BE2C (cell line): ENCODE data around the gene MEIG1.

Experiments
- DNase-seq: peaks from one replicate; pipeline ENCODE4 v3.0.0-alpha.2; 2020
- H3K27me3 ChIP-seq: fragments of 250-450 bp; sonication (Bioruptor Pico); 2 replicates; pipeline ENCODE4 v1.5.1; 2020; ENCODE audit warnings: mild to moderate bottlenecking
- H3K36me3 ChIP-seq: fragments of 250-450 bp; sonication (Bioruptor Pico); 2 replicates; pipeline ENCODE4 v1.5.1; 2020; ENCODE audit warnings: mild to moderate bottlenecking
- H3K4me1 ChIP-seq: fragments of 250-450 bp; sonication (Bioruptor Pico); 2 replicates; pipeline ENCODE4 v1.5.1; 2020
- H3K4me3 ChIP-seq: 2 replicates; pipeline ENCODE4 v1.5.1; 2011; ENCODE audit warnings: low read depth, low read length
- H3K9me3 ChIP-seq: fragments of 250-450 bp; sonication (Bioruptor Pico); 2 replicates; pipeline ENCODE4 v1.5.1; 2020
- CTCF ChIP-seq: IDR thresholded peaks from 2 replicates; pipeline ENCODE4 v1.5.1; 2012; ENCODE audit warnings: mild to moderate bottlenecking, low read depth, low read length

Gene MEIG1

GRCh38 chr10:14952851-14953423, 6.3 kb upstream of the MEIG1 start:
- no peaks in the 10 kb centered on the region for H3K4me1 ChIP-seq
- H3K27me3 ChIP-seq, result no peaks in the 10 kb centered on the region
- peak overlapping the region; percentile 79 for H3K4me3 ChIP-seq
- no peaks in the 10 kb centered on the region for H3K9me3 ChIP-seq
- DNase-seq, result no peak
- no peaks in the 10 kb centered on the region for H3K36me3 ChIP-seq
- peak; percentile 11; the same call in 1 of the 2 replicates for TF ChIP-seq CTCF

GRCh38 chr10:14953424-14954000, 5.7 kb upstream of the MEIG1 start:
- Histone ChIP-seq H3K27me3 (no peaks in the 10 kb centered on the region), H3K4me1 (no peaks in the 10 kb centered on the region), H3K36me3 (no peaks in the 10 kb centered on the region), H3K4me3 (peak overlapping the region; percentile 79), H3K9me3 (no peaks in the 10 kb centered on the region)
- DNase-seq, result no peak
- TF ChIP-seq CTCF, result no peak

- no peak for TF ChIP-seq CTCF
- Histone ChIP-seq H3K27me3 (no peaks in the 10 kb centered on the region), H3K9me3 (no peaks in the 10 kb centered on the region), H3K4me1 (no peaks in the 10 kb centered on the region), H3K36me3 (no peaks in the 10 kb centered on the region), H3K4me3 (peak within 1 kb of the TSS; percentile 79)
- peak; percentile 88 for DNase-seq
Observed at GRCh38 chr10:14954001-14954770, 5.0 kb upstream of the MEIG1 start, which contains the start of gene DCLRE1C. Gene DCLRE1C (minus strand): TSS chr10:14954096. CDS start chr10:14954010, 86 bp downstream.

- no peaks in the 10 kb centered on the region for H3K27me3 ChIP-seq
- no peaks in the 10 kb centered on the region for H3K4me1 ChIP-seq
- TF ChIP-seq CTCF, result no peak
- H3K4me3 ChIP-seq, result peak overlapping the region; percentile 79
- no peaks in the 10 kb centered on the region for H3K9me3 ChIP-seq
- no peaks in the 10 kb centered on the region for H3K36me3 ChIP-seq
- no peak for DNase-seq
Observed at GRCh38 chr10:14954934-14955333, 4.3 kb upstream of the MEIG1 start.

- no peak for TF ChIP-seq CTCF
- Histone ChIP-seq H3K9me3 (no peaks in the 10 kb centered on the region), H3K4me3 (peak overlapping the region; percentile 94), H3K36me3 (no peaks in the 10 kb centered on the region), H3K27me3 (no peaks in the 10 kb centered on the region), H3K4me1 (no peaks in the 10 kb centered on the region)
- DNase-seq, result no peak
Observed at GRCh38 chr10:14958872-14959220, 342 bp upstream of the MEIG1 start.

- H3K27me3 ChIP-seq, result no peaks in the 10 kb centered on the region
- no peak overlapping the region for H3K4me3 ChIP-seq
- no peak for DNase-seq
- H3K36me3 ChIP-seq, result no peaks in the 10 kb centered on the region
- no peaks in the 10 kb centered on the region for H3K4me1 ChIP-seq
- H3K9me3 ChIP-seq, result no peaks in the 10 kb centered on the region
- TF ChIP-seq CTCF, result no peak
Observed at GRCh38 chr10:14967897-14968296, 8.7 kb downstream of the MEIG1 start.
